IPS-18c (cell line): ENCODE results near the gene MAST2.
"Not testable (repeated sequence)": the region's sequence is repeated elsewhere in the genome, so short reads cannot be mapped to it uniquely, and the experiment has no call there.

ENCODE experiments used
- H3K4me3 ChIP-seq: 2 replicates; pipeline ENCODE4 v1.7.0; 2013; ENCODE audit warnings: low read depth, mild to moderate bottlenecking, low read length, moderate library complexity; ENCODE audit not compliant: insufficient read depth
- H3K9me3 ChIP-seq: one replicate; pipeline ENCODE4 v1.6.1; 2013; ENCODE audit warnings: mild to moderate bottlenecking, low read length, moderate library complexity; ENCODE audit not compliant: control insufficient read depth, insufficient read depth

Gene MAST2

DNA sequence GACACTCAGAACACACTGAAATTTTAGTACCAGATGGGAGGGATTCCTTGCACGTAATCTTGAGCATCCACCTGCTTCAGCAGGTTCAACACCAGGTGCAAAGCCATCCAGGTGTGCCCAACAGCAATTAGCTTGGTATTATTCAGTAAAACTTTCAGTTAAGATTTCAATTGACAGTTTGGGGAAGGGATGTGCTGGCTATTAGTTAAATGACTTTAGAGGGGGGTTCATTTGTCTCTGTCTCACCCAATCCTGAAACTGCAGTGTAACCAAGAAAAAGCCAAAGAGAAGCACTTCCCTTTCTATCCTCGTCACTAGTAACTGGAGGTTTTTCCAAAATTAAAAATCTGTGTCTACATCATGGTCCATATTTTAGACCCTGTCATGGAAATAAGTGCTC, 238.1 kb downstream of the MAST2 start:
- Histone ChIP-seq H3K4me3 (no peak overlapping the region), H3K9me3 (no peaks in the 10 kb centered on the region)

DNA sequence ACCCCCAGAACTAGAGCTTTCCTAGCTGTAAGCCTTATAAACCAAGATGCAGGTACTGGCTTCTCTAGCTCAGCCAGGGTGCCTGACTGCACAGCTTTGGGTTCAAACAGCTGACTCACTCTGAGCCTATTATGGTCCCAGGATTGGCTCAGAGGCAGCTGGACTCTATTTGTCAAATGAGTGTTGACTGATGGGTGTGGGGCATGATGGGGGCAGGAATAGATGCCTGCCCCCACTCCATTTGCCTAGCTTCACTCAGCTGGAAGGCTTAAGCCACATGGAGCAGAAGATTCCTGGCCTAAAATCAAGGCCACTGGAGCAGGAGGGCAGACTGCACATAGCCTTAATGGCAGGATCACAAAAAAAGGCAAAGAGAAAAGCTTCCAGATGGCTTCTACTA, 238.6 kb downstream of the MAST2 start:
- Histone ChIP-seq H3K4me3 (no peak overlapping the region), H3K9me3 (no peaks in the 10 kb centered on the region)

DNA sequence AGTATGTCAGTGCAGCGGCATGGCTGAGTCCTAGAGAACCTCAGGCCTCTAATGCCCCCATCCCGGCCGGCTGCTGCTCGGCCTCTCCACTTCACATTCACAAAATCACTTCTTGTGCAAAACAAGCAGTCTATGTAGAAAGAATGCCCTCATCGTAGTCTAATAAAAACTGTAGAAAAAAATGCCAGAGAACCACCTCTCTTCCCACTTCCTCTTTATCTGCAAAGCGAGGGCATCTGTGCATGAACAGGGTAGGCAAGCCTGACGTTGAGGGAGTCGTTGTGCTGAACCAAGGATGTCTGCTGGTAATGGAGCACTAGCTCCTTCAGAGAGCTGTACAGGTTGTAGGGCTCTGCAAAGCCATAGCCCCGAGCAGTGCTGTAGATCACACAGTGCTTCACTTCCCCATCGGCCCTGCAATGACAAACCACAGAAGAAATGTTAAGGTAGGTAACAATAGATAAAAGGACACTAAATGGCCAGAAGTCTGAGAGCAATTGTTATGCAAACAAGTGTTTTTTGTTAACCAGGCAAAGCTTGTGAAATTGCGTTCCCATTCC, 240.1 kb downstream of the MAST2 start:
- Histone ChIP-seq H3K9me3 (no peaks in the 10 kb centered on the region), H3K4me3 (no peak overlapping the region)

DNA sequence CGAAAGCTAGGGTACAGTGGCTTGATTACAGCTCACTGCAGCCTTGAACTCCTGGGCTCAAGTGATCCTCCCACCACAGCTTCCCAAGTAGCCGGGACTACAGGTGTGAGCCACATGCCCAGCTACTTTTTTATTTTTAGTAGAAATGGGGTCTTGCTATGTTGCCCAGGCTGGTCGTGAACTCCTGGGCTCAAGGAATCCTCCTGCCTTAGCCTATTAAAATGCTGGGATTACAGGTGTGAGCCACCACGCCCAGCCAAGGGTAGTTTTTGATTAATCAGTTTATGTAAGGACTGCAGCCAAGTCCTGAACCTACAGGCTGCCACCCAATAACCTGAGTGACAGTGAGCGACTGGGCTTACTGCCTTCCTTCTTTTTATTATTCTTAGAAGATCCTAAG, 240.7 kb downstream of the MAST2 start:
- no peak overlapping the region for H3K4me3 ChIP-seq
- H3K9me3 ChIP-seq: no peaks in the 10 kb centered on the region

DNA sequence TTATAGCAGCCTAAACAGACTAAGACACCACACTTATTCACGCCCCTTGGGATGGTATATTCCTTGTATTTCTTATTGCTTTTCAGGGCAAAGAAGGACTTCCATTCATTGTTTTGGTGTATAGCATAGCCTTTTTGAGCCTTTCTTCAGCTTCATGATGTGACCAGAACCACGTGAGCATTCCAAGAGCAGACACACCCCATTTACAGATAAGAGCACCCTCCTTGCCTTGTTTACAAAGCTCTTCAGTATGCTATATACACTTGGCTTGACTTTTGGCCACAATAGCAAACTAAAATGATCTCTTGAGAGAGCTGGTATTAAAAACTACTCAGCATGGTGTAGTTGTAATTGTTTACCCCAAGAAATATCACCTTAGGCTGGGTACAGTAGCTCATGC, 250.3 kb downstream of the MAST2 start:
- Histone ChIP-seq H3K9me3 (peaks cover 2% of the 10 kb centered on the region), H3K4me3 (no peak overlapping the region)

DNA sequence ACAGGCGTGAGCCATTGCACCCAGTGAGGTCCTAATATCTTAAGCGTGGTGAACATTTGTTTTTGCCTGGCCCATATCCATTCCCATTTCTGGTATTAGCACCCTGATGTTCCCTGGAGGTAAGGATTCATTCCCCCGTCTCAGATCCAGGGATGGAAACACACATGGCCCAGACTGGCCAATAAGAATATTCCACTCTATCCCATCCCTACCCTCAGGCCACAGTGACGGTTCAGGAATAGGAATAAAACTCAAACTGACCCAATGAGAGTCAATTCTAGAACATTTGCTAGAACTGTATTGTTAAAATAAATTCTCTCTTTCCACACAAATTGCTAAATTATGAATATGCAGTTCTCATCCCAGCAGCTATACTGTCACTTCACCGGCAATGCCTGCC, 252.9 kb downstream of the MAST2 start:
- peaks cover 2% of the 10 kb centered on the region for H3K9me3 ChIP-seq

DNA sequence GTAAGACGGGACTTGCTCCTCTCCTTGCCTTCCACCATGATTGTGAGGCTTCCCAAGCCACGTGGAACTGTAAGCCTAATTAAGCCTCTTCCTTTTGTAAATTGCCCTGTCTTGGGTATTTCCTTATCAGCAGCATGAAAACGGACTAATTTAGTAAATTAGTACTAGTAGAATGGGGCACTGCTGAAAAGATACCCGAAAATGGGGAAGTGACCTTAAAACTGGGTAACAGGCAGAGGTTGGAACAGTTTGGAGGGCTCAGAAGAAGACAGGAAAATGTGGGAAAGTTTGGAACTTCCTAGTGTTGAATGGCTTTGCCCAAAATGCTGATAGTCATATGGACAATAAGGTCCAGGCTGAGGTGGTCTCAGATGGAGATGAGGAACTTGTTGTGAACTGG, 253.8 kb downstream of the MAST2 start:
- not testable (repeated sequence) for H3K4me3 ChIP-seq, H3K9me3 ChIP-seq

More for the DNA sequence above, 252.9 kb downstream of the MAST2 start:
- H3K4me3 ChIP-seq: no peak overlapping the region

DNA sequence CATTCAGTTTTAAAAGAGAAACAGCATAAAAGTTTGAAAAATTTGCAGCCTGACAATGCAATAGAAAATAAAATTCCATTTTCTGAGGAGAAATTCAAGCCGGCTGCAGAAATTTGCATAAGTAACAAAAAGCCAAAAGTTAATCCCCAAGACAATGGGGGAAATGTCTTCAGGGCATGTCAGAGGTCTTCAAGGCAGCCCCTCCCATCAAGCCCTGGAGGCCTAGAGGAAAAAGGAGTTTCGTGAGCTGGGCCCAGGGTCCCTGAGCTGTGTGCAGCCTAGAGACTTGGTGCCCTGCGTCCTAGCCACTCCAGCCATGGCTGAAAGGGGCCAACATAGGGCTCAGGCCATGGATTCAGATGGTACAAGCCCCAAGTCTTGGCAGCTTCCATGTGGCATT, 254.4 kb downstream of the MAST2 start:
- Histone ChIP-seq H3K9me3 (peaks cover 2% of the 10 kb centered on the region), H3K4me3 (no peak overlapping the region)

DNA sequence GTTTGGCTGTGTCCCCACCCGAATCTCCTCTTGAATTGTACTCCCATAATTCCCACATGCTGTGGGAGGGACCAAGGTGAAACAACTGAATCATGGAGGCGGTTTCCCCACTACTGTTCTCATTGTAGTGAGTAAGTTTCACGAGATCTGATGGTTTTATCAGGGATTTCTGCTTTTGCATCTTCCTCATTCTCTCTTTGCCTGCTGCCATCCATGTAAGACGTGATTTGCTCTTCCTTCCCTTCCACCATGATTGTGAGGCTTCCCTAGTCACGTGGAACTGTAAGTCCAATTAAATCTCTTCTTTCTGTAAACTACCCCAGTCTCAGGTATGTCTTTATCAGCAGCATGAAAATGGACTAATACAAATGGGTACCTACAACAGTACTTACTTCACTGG, 255.5 kb downstream of the MAST2 start:
- Histone ChIP-seq H3K4me3 (no peak overlapping the region), H3K9me3 (peaks cover 2% of the 10 kb centered on the region)

DNA sequence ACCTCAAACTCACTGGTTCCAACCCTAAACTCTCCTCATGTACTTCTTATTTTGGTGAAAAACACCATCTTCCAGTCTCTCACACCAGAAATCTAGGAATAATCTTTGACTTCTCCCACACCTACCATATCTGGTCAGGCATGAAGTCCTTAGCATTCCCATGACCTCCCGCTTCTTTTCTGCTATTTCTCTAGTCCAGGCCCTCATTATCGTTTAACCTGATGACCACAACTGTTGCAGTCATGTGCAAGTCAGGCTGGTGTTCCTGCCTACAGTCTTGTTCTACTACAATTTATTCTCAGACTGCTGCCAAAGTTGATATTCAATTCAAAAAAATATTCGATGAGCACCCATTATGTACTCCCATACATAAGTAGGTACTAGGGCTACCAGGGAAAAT, 257.7 kb downstream of the MAST2 start:
- H3K9me3 ChIP-seq: peaks cover 2% of the 10 kb centered on the region

DNA sequence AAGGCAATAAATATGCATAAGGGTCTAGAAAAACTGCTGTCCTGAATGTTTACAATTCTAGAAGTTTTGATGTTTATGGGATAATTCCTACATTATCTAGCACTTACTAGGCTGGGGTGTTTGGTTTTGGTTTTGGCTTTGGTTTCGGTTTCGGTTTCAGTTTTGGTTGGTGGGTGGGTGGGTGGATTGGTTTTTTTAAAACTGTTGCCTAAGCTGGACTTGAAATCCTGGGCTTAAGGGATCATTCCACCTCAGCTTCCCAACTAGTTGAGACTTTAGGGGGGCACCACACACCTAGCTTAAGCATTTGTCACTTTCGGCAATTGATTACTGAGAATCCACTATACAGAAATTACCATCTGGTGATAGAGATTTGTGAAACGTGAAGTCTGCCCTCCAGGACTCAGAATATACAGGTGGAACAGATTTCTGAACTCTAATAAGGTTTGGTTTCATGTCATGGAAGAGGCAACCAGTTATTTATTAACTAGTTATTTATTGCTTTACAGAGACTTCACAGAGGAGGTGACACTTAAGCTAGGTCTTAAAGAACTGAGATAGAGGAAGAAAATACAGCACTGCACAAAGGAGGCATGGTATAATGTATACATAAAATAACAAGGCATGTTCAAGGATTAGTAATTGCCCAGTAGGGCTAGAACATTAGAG, 259.4 kb downstream of the MAST2 start:
- Histone ChIP-seq H3K9me3 (no peaks in the 10 kb centered on the region), H3K4me3 (no peak overlapping the region)

More for the DNA sequence above, 257.7 kb downstream of the MAST2 start:
- H3K4me3 ChIP-seq: no peak overlapping the region

DNA sequence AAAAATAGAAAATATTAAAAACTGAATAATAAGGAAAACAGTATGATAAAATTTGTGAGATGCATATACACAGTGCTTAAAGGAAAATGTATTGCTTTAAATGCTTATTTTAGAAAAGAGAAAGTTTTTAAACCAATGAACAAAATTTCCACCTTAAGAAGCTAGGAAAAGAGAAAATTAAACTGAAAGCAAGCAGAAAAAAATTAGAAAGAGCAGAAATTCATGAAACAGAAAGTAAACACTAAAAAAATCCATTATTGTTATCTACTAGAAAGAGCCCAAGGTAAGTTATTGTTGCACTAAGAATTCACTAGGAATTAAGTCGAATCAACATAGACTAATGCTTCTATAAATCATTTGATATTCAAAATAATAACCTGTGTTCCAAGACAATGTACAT, 261.3 kb downstream of the MAST2 start:
- H3K9me3 ChIP-seq: no peaks in the 10 kb centered on the region
- H3K4me3 ChIP-seq: no peak overlapping the region

DNA sequence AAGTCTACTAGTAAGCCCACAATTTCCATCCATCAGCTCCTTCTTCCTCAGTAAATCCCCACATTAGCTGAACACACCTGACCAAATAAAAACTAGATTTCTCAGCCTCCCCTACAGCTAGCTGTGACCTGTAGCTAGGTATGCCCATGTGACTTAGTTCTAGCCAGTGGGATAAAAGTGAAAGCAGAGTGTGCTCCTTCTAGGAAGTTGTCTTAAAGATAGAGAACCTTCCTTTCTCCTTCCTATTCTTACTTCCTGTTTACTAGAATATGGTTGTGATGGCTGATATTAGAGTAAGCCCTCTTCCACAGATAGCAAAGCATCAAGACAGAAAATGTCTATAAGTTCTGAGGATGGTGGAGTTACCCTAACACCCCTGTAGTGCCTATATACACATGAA, 262.0 kb downstream of the MAST2 start:
- H3K9me3 ChIP-seq: no peaks in the 10 kb centered on the region
- H3K4me3 ChIP-seq: no peak overlapping the region

DNA sequence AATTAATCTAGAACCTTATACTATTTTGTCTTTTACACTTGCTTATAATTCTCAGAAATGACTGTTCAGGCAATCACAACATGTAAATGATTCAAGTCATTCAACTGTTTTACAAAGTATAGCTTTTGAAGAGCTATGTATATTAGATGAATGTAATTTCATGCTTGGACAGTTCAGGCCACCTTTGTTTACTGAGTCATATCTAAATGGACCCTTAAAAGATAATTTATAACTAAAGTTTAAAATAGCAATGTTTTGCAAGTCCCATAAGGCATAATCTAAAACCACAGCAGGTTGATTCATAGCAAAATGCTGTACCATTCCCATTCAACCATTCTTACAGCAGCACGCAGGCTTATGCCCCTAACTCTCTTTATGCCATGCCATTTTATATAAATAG, 264.2 kb downstream of the MAST2 start:
- H3K4me3 ChIP-seq: no peak overlapping the region
- H3K9me3 ChIP-seq: no peaks in the 10 kb centered on the region

DNA sequence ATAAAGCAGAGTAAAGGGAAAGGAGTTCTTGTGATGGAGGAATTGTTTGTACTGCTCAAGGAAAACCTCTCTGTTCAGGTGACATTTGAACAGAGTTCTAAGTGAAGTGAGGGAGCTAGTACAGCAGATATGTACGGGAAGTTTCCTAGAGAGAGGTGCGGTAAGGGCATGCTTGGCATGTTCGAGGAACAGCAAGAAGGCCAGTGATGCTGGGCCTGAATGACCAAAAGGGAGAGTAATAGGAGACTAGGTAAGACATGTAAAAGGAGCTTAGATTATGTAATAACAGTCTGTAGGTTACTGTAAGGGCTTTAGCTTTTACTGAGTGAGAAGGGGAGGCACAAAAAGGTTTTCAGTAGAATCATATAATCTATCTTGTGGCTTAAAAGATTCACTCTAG, 265.1 kb downstream of the MAST2 start:
- Histone ChIP-seq H3K4me3 (no peak overlapping the region), H3K9me3 (no peaks in the 10 kb centered on the region)

DNA sequence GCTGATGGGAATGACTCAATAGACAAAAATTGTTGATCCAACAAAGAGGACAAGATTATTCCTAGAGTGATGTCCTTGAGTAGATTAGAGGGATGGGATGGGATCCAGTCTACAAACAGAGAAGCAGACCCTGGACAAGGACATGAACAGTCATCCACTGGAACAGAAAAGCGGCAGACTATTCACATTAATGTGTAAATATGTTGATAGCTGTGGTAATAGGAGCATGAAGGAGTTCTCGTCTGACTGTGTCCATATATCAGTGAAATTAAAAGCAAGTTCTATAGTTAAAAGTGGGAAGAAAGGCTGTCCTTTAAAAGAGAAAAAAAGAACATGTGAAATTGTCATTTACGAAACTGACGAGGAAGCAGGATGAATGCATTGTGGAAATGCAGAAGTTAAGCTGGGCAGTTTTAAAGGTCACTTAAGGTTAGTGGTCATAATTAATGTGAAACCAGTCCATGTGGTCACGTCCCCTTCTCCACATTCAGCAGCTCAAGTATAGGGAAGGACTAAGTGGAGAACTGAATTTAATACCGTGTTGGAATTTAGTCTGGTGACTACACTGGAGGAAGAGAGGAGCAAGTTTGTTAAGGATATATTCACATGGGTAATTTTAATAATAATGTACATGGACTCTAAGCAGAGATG, 266.9 kb downstream of the MAST2 start:
- no peak overlapping the region for H3K4me3 ChIP-seq
- no peaks in the 10 kb centered on the region for H3K9me3 ChIP-seq

DNA sequence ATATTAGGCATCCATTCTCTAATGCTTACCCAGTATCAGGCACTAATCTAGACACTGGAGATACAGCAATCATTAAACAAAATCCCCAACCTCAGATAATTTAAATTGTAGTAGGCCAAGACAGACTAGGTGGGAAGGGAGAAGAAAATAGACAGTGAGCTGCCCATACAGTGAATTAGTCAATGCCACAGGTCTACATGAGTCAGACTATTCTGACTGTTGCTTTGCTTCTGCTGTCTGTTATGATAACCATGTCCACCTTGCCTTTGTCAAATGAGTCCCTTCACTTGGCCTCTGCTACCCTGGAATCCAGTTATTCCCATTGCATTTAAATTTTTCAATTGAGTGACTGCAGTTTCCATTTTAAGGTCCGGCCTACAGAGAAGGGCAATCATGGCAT, 269.6 kb downstream of the MAST2 start:
- Histone ChIP-seq H3K9me3 (no peaks in the 10 kb centered on the region), H3K4me3 (no peak overlapping the region)

DNA sequence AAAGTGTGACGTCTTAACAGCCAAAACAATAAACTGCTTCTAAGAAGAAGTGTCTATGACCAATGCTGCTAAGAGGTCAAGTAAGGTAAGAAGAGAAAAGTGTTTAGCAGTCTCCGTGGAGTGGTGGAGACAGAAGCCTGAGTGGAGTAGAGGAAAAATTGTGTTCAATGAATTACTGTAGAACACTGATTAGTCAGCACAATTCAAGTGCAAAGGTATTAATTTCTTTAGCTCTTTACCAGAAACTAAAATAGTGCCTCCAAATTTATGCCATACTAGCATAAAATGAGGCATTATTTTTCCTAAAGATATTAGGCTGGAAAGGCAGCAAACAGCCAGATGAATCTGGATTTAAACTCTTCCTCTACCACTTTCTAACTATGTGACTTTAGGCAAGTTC, 272.9 kb downstream of the MAST2 start:
- no peaks in the 10 kb centered on the region for H3K9me3 ChIP-seq
- no peak overlapping the region for H3K4me3 ChIP-seq

DNA sequence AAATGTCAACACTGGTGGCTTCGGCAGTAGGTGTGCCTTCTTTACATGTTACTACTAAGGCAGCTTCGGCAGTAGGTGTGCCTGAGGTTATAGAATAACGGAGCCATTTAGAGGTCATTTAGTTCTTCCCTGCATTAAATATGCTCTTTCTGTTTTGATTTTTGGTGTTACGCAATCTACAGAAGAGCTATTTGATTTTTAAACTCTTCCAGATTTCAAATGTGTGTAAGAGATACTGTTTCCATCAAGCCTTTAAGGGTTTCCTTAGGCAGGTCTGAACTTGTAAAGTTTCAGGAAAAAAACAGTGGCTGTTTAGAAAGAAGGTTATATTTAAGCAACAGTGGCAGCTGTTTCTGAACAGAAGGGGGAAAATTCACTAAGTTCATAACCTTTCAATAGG, 274.2 kb downstream of the MAST2 start:
- no peaks in the 10 kb centered on the region for H3K9me3 ChIP-seq
- H3K4me3 ChIP-seq: no peak overlapping the region
